IMR-90 (cell line): ENCODE data around the gene SNX30.

ENCODE experiments used
- CEBPB ChIP-seq: IDR thresholded peaks from 2 replicates; pipeline ENCODE4 v1.6.1; 2012; ENCODE audit warnings: low read depth, low read length, improper control_type of control experiment
- ELK1 ChIP-seq: fragments of 150-350 bp; IDR thresholded peaks from 2 replicates; pipeline ENCODE4 v1.6.1; 2016; ENCODE audit warnings: low read depth, mild to moderate bottlenecking, low read length, moderate library complexity, borderline replicate concordance
- MAZ ChIP-seq: IDR thresholded peaks from 2 replicates; pipeline ENCODE4 v1.6.1; 2012; ENCODE audit warnings: low read depth, mild to moderate bottlenecking, low read length, improper control_type of control experiment, moderate library complexity, borderline replicate concordance
- MXI1 ChIP-seq: IDR thresholded peaks from 2 replicates; pipeline ENCODE4 v1.6.1; 2012; ENCODE audit warnings: low read depth, mild to moderate bottlenecking, low read length, moderate library complexity, borderline replicate concordance
- POLR2A ChIP-seq: IDR thresholded peaks from 2 replicates; pipeline ENCODE4 v1.6.1; 2012; ENCODE audit warnings: mild to moderate bottlenecking, low read depth, low read length
- RCOR1 ChIP-seq: IDR thresholded peaks from 2 replicates; pipeline ENCODE4 v1.6.1; 2012; ENCODE audit warnings: mild to moderate bottlenecking, low read length, improper control_type of control experiment; ENCODE audit not compliant: insufficient replicate concordance
- RFX5 ChIP-seq: IDR thresholded peaks from 2 replicates; pipeline ENCODE4 v1.8.0; 2012; ENCODE audit warnings: low read depth, mild to moderate bottlenecking, low read length, moderate library complexity
- TF ChIP-seq, protein P1 (sequence below): conservative IDR thresholded peaks from 2 replicates; pipeline ENCODE4 v1.5.1; 2012; ENCODE audit warnings: mild to moderate bottlenecking, low read depth, low read length, improper control_type of control experiment
- TF ChIP-seq, protein P2 (sequence below): fragments of 150-350 bp; IDR thresholded peaks from 2 replicates; pipeline ENCODE4 v1.6.1; 2017; ENCODE audit warnings: mild to moderate bottlenecking, antibody characterized with exemption, low read length, low read depth

DNA sequence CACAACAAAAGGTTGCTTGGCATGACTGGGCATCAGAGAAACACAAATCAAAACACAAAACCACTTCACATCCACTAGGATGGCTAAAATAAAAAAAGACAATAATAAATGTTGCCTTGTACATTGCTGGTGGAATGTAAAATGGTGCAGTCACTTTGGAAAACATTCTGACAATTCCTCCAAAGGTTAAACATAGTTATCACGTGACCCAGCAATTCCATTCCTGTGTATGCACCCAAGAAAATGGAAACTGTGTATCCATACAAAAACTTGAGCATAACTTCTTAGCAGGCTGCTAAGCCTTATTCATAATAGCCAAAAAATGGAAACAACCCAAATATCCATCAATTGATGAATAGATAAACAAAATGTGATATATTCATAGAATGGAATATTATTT is 150.3 kb downstream of the SNX30 start:
- TF ChIP-seq, protein P1, sequence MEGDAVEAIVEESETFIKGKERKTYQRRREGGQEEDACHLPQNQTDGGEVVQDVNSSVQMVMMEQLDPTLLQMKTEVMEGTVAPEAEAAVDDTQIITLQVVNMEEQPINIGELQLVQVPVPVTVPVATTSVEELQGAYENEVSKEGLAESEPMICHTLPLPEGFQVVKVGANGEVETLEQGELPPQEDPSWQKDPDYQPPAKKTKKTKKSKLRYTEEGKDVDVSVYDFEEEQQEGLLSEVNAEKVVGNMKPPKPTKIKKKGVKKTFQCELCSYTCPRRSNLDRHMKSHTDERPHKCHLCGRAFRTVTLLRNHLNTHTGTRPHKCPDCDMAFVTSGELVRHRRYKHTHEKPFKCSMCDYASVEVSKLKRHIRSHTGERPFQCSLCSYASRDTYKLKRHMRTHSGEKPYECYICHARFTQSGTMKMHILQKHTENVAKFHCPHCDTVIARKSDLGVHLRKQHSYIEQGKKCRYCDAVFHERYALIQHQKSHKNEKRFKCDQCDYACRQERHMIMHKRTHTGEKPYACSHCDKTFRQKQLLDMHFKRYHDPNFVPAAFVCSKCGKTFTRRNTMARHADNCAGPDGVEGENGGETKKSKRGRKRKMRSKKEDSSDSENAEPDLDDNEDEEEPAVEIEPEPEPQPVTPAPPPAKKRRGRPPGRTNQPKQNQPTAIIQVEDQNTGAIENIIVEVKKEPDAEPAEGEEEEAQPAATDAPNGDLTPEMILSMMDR, result no peak
- no peak for TF ChIP-seq POLR2A
- TF ChIP-seq, protein P2, sequence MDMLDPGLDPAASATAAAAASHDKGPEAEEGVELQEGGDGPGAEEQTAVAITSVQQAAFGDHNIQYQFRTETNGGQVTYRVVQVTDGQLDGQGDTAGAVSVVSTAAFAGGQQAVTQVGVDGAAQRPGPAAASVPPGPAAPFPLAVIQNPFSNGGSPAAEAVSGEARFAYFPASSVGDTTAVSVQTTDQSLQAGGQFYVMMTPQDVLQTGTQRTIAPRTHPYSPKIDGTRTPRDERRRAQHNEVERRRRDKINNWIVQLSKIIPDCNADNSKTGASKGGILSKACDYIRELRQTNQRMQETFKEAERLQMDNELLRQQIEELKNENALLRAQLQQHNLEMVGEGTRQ, result 0 out of 2 replicates have a peak, but pooled peaks have one; percentile 26
- no peak for TF ChIP-seq ELK1
- no peak for TF ChIP-seq RCOR1
- no peak for TF ChIP-seq RFX5
- no peak for TF ChIP-seq MXI1
- no peak for TF ChIP-seq CEBPB
- no peak for TF ChIP-seq MAZ
